ENCODE measurements around the gene ZNF213.

DNA sequence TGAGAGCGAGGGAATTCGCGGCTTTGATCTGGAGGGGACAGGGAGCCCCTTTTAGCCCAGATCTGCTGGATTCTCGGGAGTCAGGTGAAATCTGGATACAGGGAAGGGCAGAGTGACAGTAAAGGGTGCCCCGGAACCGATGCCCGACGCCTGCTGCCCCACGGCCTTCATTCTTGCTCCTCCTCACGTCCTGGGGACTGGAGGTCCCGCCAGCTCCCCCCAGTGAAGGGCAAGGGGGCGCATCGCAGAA lies 53.8 kb downstream of the ZNF213 start:
- TF ChIP-seq, protein P1, sequence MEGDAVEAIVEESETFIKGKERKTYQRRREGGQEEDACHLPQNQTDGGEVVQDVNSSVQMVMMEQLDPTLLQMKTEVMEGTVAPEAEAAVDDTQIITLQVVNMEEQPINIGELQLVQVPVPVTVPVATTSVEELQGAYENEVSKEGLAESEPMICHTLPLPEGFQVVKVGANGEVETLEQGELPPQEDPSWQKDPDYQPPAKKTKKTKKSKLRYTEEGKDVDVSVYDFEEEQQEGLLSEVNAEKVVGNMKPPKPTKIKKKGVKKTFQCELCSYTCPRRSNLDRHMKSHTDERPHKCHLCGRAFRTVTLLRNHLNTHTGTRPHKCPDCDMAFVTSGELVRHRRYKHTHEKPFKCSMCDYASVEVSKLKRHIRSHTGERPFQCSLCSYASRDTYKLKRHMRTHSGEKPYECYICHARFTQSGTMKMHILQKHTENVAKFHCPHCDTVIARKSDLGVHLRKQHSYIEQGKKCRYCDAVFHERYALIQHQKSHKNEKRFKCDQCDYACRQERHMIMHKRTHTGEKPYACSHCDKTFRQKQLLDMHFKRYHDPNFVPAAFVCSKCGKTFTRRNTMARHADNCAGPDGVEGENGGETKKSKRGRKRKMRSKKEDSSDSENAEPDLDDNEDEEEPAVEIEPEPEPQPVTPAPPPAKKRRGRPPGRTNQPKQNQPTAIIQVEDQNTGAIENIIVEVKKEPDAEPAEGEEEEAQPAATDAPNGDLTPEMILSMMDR (IDR thresholded peaks at IDR 0.05; ENCODE audit: low read length), result no peak
- no peak for TF ChIP-seq EZH2 (IDR thresholded peaks at IDR 0.05; ENCODE audit: borderline replicate concordance, low read length)

Data from OCI-LY1 (cell line).